HCT116 (cell line): ENCODE measurements around the gene SAMD4A. TPM values are rescaled to one million over a fixed set of nuclear protein-coding genes. Genes with fewer than 3 reads are reported as not detected.

ENCODE experiments used
- ATAC-seq: fragments of 200-7000 bp; cut with Tn5 transposase; 2 replicates; pipeline ENCODE4 v1.9.1; 2020; ENCODE audit warnings: mild to moderate bottlenecking, moderate library complexity
- BruUV-seq: library from RNA; stranded (reverse); fragments of 400-500 nt; replicated peaks from 2 replicates; lab custom pipeline; 2021; lab: Mats Ljungman, UMichigan
- CTCF ChIA-PET: fragments of 300-600 bp; sonication (Branson Sonifier 250); formaldehyde crosslinking; loops from one replicate; lab custom pipeline; 2021; ENCODE audit warnings: antibody characterized with exemption; lab: Charles Lee
- POLR2A ChIA-PET: fragments of 300-600, 350-600 bp; sonication (Branson Sonifier 250); formaldehyde crosslinking; loops from one replicate; lab custom pipeline; 2021; ENCODE audit warnings: antibody characterized with exemption; lab: Charles Lee
- RAD21 ChIA-PET, 2 experiments: fragments of 300-600 bp; sonication (Branson Sonifier 250); formaldehyde crosslinking; loops; one replicate each; lab custom pipeline; 2023; ENCODE audit warnings: low total read pairs in 2 of 2; ENCODE audit not compliant: uncharacterized antibody in 2 of 2, unreplicated experiment in 2 of 2, low non-redundant PET in 1 of 2; lab: Charles Lee
- DNase-seq: peaks from one replicate; pipeline ENCODE4 v3.0.0-alpha.2; 2010; ENCODE audit warnings: low read depth, low spot score
- H2AFZ ChIP-seq: fragments of 200-600 bp; shearing (Covaris generic), sonication (generic); 2 replicates; pipeline ENCODE4 v1.6.1; 2017; ENCODE audit warnings: low read depth, mixed run types, mixed read lengths, antibody characterized with exemption, low read length; ENCODE audit not compliant: poor library complexity, severe bottlenecking
- H3K27ac ChIP-seq: 2 replicates; pipeline ENCODE4 v1.5.1; 2012; ENCODE audit warnings: low read depth, low read length
- H3K27me3 ChIP-seq: fragments of 200-600 bp; sonication (generic); 2 replicates; pipeline ENCODE4 v1.6.1; 2016; ENCODE audit warnings: mixed run types, low read length, mixed read lengths; ENCODE audit not compliant: insufficient read depth
- H3K36me3 ChIP-seq, 2 experiments: fragments of 200-500 bp in 1 of 2; fragments of 200-600 bp in 1 of 2; sonication (Bioruptor generic) in 1 of 2; sonication (generic) in 1 of 2; 2 replicates each; pipeline versions ENCODE4 v1.5.1 to v1.6.1; 2014 to 2016; ENCODE audit warnings: low read length in 2 of 2, inconsistent platforms in 1 of 2, mixed read lengths in 1 of 2, mixed run types in 1 of 2; ENCODE audit not compliant: insufficient read depth in 2 of 2, control insufficient read depth in 1 of 2
- H3K4me1 ChIP-seq, 2 experiments: fragments of 200-600 bp in 1 of 2; sonication (generic) in 1 of 2; 2 replicates each; pipeline versions ENCODE4 v1.5.1 to v1.6.1; 2012 to 2017; ENCODE audit warnings: low read length in 2 of 2, inconsistent platforms in 1 of 2, mild to moderate bottlenecking in 1 of 2, mixed read lengths in 1 of 2, mixed run types in 1 of 2, moderate library complexity in 1 of 2; ENCODE audit not compliant: insufficient read depth in 2 of 2, control insufficient read depth in 1 of 2
- H3K4me2 ChIP-seq: fragments of 200-600 bp; sonication (generic); 2 replicates; pipeline ENCODE4 v1.6.1; 2017; ENCODE audit warnings: mixed run types, low read length, mixed read lengths
- H3K4me3 ChIP-seq, 2 experiments: fragments of 200-600 bp in 1 of 2; sonication (generic) in 1 of 2; replicated peaks in 1 of 2; 2 replicates each; pipeline ENCODE4 v1.5.1; 2011 to 2016; ENCODE audit warnings: low read length in 2 of 2, control low read depth in 1 of 2, low read depth in 1 of 2, mild to moderate bottlenecking in 1 of 2, mixed read lengths in 1 of 2, mixed run types in 1 of 2
- H3K79me2 ChIP-seq: fragments of 200-600 bp; sonication (generic); 2 replicates; pipeline ENCODE4 v1.6.1; 2017; ENCODE audit warnings: mild to moderate bottlenecking, mixed run types, low read length, moderate library complexity, mixed read lengths; ENCODE audit not compliant: insufficient read depth
- H3K9ac ChIP-seq: fragments of 200-600 bp; sonication (generic); 2 replicates; pipeline ENCODE4 v1.6.1; 2016; ENCODE audit warnings: low read length, mixed read lengths
- H3K9me2 ChIP-seq: fragments of 200-600 bp; sonication (generic), shearing (Covaris generic); 2 replicates; pipeline ENCODE4 v1.6.1; 2017; ENCODE audit warnings: mixed run types, mild to moderate bottlenecking, moderate library complexity; ENCODE audit not compliant: insufficient read depth
- H3K9me3 ChIP-seq, 2 experiments: fragments of 200-500 bp in 1 of 2; fragments of 200-600 bp in 1 of 2; sonication (Bioruptor generic) in 1 of 2; sonication (generic) in 1 of 2; 2 replicates each; pipeline ENCODE4 v1.6.1; 2014 to 2017; ENCODE audit warnings: low read length in 2 of 2, mixed read lengths in 2 of 2, inconsistent platforms in 1 of 2, low read depth in 1 of 2, mild to moderate bottlenecking in 1 of 2, mixed run types in 1 of 2, moderate library complexity in 1 of 2; ENCODE audit not compliant: control insufficient read depth in 1 of 2, insufficient read depth in 1 of 2
- H4K20me1 ChIP-seq: fragments of 200-600 bp; sonication (generic), shearing (Covaris generic); 2 replicates; pipeline ENCODE4 v1.6.1; 2017; ENCODE audit warnings: mixed run types, mild to moderate bottlenecking, moderate library complexity; ENCODE audit not compliant: insufficient read depth
- ATF3 ChIP-seq: IDR thresholded peaks from 2 replicates; pipeline ENCODE4 v1.6.1; 2012
- CEBPB ChIP-seq: IDR thresholded peaks from 2 replicates; pipeline ENCODE4 v1.6.1; 2012; ENCODE audit warnings: low read depth
- CTCF ChIP-seq, 3 experiments: fragments of 200-600 bp in 1 of 3; sonication (generic) in 1 of 3; IDR thresholded peaks in 2 of 3; conservative IDR thresholded peaks in 1 of 3; 2 replicates each; pipeline ENCODE4 v1.5.1; 2012 to 2017; ENCODE audit warnings: low read depth in 2 of 3, low read length in 2 of 3, antibody characterized with exemption in 1 of 3, borderline replicate concordance in 1 of 3, control low read depth in 1 of 3, mild to moderate bottlenecking in 1 of 3, mixed read lengths in 1 of 3, mixed run types in 1 of 3, moderate library complexity in 1 of 3; ENCODE audit not compliant: insufficient read depth in 1 of 3
- EGR1 ChIP-seq: IDR thresholded peaks from 2 replicates; pipeline ENCODE4 v1.6.1; 2012; ENCODE audit warnings: low read depth
- EZH2 ChIP-seq: fragments of 200-600 bp; sonication (generic); IDR thresholded peaks from 2 replicates; pipeline ENCODE4 v1.6.1; 2017; ENCODE audit warnings: antibody characterized with exemption, mixed run types
- EZH2phosphoT487 ChIP-seq: fragments of 200-600 bp; IDR thresholded peaks from 2 replicates; pipeline ENCODE4 v1.6.1; 2018; ENCODE audit warnings: antibody characterized with exemption, borderline replicate concordance
- FOSL1 ChIP-seq: IDR thresholded peaks from 2 replicates; pipeline ENCODE4 v1.6.1; 2012; ENCODE audit warnings: low read depth
- MAX ChIP-seq: IDR thresholded peaks from 2 replicates; pipeline ENCODE4 v1.6.1; 2012
- POLR2A ChIP-seq: IDR thresholded peaks from 2 replicates; pipeline ENCODE4 v1.7.0; 2011; ENCODE audit warnings: borderline replicate concordance; ENCODE audit not compliant: insufficient read depth, insufficient read length; ENCODE audit errors: extremely low read depth
- POLR2AphosphoS5 ChIP-seq: IDR thresholded peaks from 2 replicates; pipeline ENCODE4 v1.6.1; 2011; ENCODE audit warnings: mild to moderate bottlenecking, low read depth, low read length, moderate library complexity
- RAD21 ChIP-seq: IDR thresholded peaks from 2 replicates; pipeline ENCODE4 v1.6.1; 2012; ENCODE audit warnings: low read depth, mild to moderate bottlenecking
- REST ChIP-seq: IDR thresholded peaks from 2 replicates; pipeline ENCODE4 v1.6.1; 2012; ENCODE audit warnings: low read depth
- SIN3A ChIP-seq: IDR thresholded peaks from 2 replicates; pipeline ENCODE4 v1.6.1; 2012; ENCODE audit warnings: low read depth
- SP1 ChIP-seq: IDR thresholded peaks from 2 replicates; pipeline ENCODE4 v1.6.1; 2012; ENCODE audit warnings: low read depth
- SRF ChIP-seq: IDR thresholded peaks from 2 replicates; pipeline ENCODE4 v1.6.1; 2012; ENCODE audit warnings: low read depth
- TCF7L2 ChIP-seq: IDR thresholded peaks from 2 replicates; pipeline ENCODE4 v1.7.0; 2011; ENCODE audit warnings: borderline replicate concordance, inconsistent platforms; ENCODE audit not compliant: insufficient read depth, insufficient read length; ENCODE audit errors: extremely low read depth
- YY1 ChIP-seq: IDR thresholded peaks from 2 replicates; pipeline ENCODE4 v1.6.1; 2011; ENCODE audit warnings: low read length, low read depth, moderate library complexity, mild to moderate bottlenecking; ENCODE audit not compliant: insufficient replicate concordance; ENCODE audit errors: extremely low read depth
- ZBTB33 ChIP-seq: IDR thresholded peaks from 2 replicates; pipeline ENCODE4 v1.6.1; 2011; ENCODE audit warnings: mild to moderate bottlenecking, low read length, moderate library complexity; ENCODE audit not compliant: insufficient replicate concordance; ENCODE audit errors: extremely low read depth
- ZFX ChIP-seq: fragments of 450-650 bp; IDR thresholded peaks from 2 replicates; pipeline ENCODE4 v1.6.1; 2017
- ZNF274 ChIP-seq: fragments of 200-500 bp; sonication (Bioruptor generic); IDR thresholded peaks from 2 replicates; pipeline ENCODE4 v1.6.1; 2014; ENCODE audit warnings: mild to moderate bottlenecking, low read depth, low read length, inconsistent platforms
- intact Hi-C: fragments of 100-400 bp; cut with micrococcal nuclease; formaldehyde crosslinking; loops from 2 replicates; pipeline ENCODE4 v1.10.0; 2022
- total RNA-seq: library from RNA; stranded (reverse); gene quantifications from one replicate; pipeline ENCODE4 v1.2.1, GENCODE V29; 2021; ENCODE audit not compliant: unreplicated experiment

Gene SAMD4A
- total RNA-seq, 1 experiment from 2014 or later = 9.0 TPM

- no peak overlapping the region for H3K9ac ChIP-seq
- POLR2A ChIA-PET = no interaction called here
- DNase-seq = no peak
- no TSS peak for BruUV-seq
- H3K4me2 ChIP-seq = no peak overlapping the region
- no peak for TF ChIP-seq RAD21
- TF ChIP-seq MAX = no peak
- no peak for TF ChIP-seq REST
- TF ChIP-seq EGR1 = no peak
- no peak for TF ChIP-seq ATF3
- TF ChIP-seq SIN3A = no peak
- no peak for TF ChIP-seq CEBPB
- TF ChIP-seq POLR2AphosphoS5 = no peak
- TF ChIP-seq ZNF274 = no peak
- TF ChIP-seq POLR2A = no peak
- TF ChIP-seq YY1 = no peak
- TF ChIP-seq EZH2phosphoT487 = no peak
- TF ChIP-seq TCF7L2 = no peak
- no peak for TF ChIP-seq ZBTB33
- TF ChIP-seq ZFX = no peak
- TF ChIP-seq SRF = no peak
- TF ChIP-seq CTCF (IDR thresholded peaks at IDR 0.05 in 2 of 3, conservative IDR thresholded peaks at IDR 0.05 in 1 of 3; ENCODE audit: borderline replicate concordance in 1 of 3, insufficient read depth in 1 of 3, low read depth in 2 of 3, low read length in 2 of 3) = no peak
- TF ChIP-seq FOSL1 = no peak
- no peak for TF ChIP-seq SP1
- no peak for TF ChIP-seq EZH2
- H3K79me2 ChIP-seq = no peaks in the 10 kb centered on the region
- intact Hi-C loops = loop anchor here (2.0 kb wide), 1 partner anchor 437 kb away; no protein-coding TSS in a partner anchor
- H3K36me3 ChIP-seq = no peaks in the 10 kb centered on the region
- no peaks in the 10 kb centered on the region for H3K9me2 ChIP-seq
- no peak overlapping the region for H2AFZ ChIP-seq
- H3K4me1 ChIP-seq = peaks cover 0 to 5% of the 10 kb centered on the region in 2 experiments; a peak in 1 of 4 replicates
- RAD21 ChIA-PET = interaction anchor here in 1 of 2 experiments (1.5 kb wide), 1 partner anchor 240 kb away, joined by 3 read pairs; no protein-coding TSS in a partner anchor
- H3K9me3 ChIP-seq = no peaks in the 10 kb centered on the region
- H3K27ac ChIP-seq = no peak overlapping the region
- ATAC-seq = no peak
- no peak overlapping the region for H3K4me3 ChIP-seq
- CTCF ChIA-PET = interaction anchor here (1.1 to 4.3 kb wide), 4 partner anchors 9 to 437 kb away, joined by 3 to 46 read pairs (median 11); no protein-coding TSS in a partner anchor
- H3K27me3 ChIP-seq = no peaks in the 10 kb centered on the region
- H4K20me1 ChIP-seq = no peaks in the 10 kb centered on the region
Observed at GRCh38 chr14:54803926-54804537, 237.1 kb downstream of the SAMD4A start.
